Activated T-cell treated with anti-CD3 and anti-CD28 coated beads for 48 hours (primary cell): Measurements from ENCODE around the gene GALNT9.

Experiments used
- DNase-seq: peaks from one replicate; pipeline ENCODE4 v3.0.0-alpha.2; 2020; ENCODE audit warnings: low read depth

The GALNT9 gene

GRCh38 chr12:132168311-132169031, 160.9 kb downstream of the GALNT9 start:
- DNase-seq: no peak

DNA sequence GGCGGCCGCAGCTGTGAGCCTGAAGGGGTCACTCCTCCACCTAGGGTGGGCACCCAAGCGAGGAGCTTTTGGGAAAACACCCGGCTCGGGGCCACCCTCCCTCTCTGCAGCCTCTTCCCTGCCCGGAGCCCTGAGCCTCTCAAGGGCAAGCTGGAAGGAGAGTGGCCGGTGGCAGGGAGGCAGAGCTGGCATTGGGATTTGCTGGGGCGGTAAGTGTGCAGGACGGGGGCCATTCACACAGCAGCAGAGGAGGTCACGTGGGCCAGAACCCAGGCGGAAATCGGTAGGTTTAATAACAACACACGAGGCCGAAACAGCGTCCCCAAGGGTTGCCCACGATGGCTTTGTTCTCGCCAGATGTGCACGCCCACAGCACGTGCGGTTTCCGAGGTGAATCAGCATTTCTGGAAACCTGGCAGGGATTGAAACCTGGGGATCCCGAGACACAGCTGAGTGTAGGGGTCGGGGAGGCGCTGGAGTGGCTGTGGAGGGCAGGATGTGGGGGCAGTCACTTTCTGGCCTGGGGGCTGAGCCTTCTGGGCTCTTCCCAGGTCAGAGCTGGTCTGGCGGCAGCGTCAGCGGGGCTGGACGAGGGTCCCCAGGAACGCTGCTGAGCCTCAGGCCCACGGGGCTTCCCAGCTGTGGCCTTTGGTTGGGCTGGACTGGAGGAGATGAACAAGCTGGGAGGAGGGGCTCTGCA, 161.6 kb downstream of the GALNT9 start:
- no peak for DNase-seq

DNA sequence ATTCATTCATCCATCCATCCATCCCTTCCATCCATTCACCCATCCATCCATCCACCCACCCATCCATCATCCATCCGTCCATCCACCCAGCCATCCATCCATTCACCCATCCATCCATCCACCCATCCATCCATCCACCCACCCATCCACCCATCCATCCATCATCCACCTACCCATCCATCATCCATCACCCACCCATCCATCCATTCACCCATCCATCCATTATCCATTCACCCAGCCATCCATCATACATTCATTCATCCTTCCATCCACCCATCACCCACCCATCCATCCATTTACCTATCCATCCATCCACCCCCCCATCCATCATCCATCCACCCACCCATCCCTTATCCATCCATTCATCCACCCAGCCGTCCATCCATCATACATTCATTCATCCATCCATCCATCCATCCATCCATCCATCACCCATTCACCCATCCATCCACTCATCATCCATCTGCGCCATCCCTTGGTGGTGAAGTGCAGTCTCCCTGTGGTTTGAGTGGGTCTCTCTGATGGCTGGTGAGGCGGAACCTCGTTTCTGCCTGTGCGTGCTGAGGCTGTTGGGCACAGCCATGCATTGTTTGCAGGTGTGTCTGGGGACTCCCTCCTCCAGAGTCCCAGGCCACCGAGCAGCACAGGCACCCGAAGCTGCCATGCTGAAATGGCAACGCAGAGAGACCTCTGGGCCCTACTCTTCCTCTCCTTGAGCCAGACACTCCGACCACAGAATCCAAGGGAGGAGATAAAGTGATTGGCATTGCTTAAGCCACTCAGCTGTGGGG, 162.4 kb downstream of the GALNT9 start:
- no peak for DNase-seq

- no peak for DNase-seq
Measured at GRCh38 chr12:132166093-132166492, 163.3 kb downstream of the GALNT9 start.

- DNase-seq: no peak
Measured at GRCh38 chr12:132165584-132165983, 163.8 kb downstream of the GALNT9 start.

DNA sequence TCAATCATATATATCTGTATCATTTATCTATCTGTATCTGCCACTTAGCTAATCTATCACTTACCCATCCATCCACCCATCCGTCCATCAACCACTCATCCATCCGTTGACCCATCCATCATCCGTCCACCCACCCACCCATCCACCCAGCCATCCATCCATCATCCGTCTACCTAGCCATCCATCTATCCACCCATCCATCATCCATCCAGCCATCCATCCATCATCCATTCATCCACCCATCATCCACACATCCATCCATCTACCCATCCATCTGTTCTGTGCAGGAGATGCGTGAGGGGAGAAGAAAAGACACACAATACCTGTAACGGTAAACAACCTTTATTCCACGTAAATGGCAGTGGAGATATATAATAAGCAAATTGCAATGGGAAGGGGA, 165.0 kb downstream of the GALNT9 start:
- no peak for DNase-seq

GRCh38 chr12:132163911-132164288, 165.5 kb downstream of the GALNT9 start:
- DNase-seq: no peak

- DNase-seq: no peak
Measured at GRCh38 chr12:132163041-132163910, 166.1 kb downstream of the GALNT9 start.

- no peak for DNase-seq
Measured at GRCh38 chr12:132162508-132163031, 166.8 kb downstream of the GALNT9 start.

DNA sequence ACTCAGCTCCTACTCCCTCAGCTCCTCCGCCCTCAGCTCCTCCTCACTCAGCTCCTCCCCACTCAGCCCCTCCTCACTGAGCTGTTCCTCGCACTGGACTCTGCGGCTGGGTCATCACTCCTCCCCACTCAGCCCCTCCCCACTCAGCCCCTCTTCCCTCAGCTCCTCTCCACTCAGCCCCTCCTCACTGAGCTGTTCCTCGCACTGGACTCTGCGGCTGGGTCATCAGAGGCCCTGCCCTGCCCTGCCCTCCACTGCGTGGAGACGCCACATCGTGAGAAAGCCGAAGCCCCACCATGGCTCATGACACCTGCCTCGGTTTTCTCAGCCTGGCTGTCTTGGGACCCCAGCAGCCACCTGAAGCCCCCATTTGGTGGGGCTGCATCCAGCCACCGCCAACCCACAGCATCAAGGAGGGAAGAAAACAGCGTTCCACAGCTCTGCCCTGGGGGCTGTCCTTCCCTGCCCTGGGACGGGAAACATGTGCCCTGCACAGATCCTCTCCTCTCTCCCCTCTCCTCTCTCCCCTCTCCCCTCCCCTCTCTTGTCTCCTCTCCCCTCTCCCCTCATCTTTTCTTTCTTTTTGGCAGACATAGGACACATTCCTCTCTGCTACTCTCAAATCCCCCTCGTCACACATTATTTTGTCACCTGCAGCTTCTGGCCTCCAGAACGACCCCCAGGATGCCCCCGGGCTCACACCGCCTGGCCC, 167.4 kb downstream of the GALNT9 start:
- no peak for DNase-seq

GRCh38 chr12:132161036-132161781, 168.2 kb downstream of the GALNT9 start:
- DNase-seq: no peak

- no peak for DNase-seq
Measured at GRCh38 chr12:132160601-132161035, 168.8 kb downstream of the GALNT9 start.

DNA sequence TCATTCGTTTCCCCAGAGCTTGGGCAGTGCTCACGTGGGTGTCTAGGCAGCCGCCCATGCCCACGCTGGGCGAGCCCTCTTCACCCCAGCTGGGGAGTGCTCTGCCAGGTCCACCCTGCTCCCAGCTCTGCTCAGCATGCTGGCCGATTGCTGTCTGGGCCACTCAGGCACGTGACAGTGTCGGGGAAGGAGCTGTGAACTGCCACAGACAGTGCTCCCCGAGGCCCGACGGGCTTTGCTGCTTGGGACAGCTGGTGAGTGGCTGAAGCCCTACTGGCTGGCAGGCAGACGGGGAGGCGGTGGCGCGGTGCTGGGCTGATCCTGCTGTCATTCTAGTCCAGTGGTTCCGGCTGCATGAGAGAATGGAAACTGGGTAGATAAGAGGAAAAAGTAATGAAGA, 169.4 kb downstream of the GALNT9 start:
- DNase-seq: no peak

DNA sequence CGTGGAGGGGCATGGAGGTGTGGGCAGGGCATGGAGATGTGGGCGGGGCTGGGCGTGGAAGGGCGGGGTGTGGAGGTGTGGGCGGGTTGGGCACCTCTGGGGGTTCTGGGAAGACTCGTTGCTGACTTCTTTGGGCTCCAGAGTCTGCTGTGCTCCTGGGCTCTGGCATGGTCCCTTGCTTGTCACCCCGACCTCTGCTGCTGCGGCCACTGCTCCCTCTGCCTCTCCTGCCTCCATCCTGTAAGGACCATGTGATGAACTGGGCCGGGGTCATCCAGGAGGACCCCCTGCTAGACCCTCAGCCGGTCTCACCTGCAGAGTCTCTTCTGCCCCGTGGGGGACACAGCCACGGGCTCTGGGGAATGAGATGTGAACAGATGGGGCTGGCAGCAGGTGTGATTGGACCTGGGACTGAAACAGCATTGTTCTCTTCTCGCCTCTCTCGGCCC, 169.8 kb downstream of the GALNT9 start:
- no peak for DNase-seq

- DNase-seq: no peak
Measured at GRCh38 chr12:132158677-132159554, 170.5 kb downstream of the GALNT9 start.

GRCh38 chr12:132157733-132158409, 171.5 kb downstream of the GALNT9 start:
- DNase-seq: no peak

GRCh38 chr12:132156573-132157325, 172.6 kb downstream of the GALNT9 start:
- no peak for DNase-seq
